OCI-LY3 (cell line): ENCODE results near the gene ZNF324B.
"Not testable (repeated sequence)": the region's sequence is repeated elsewhere in the genome, so short reads cannot be mapped to it uniquely, and the experiment has no call there.

Experiments
- H2AFZ ChIP-seq: fragments of 200-600, 300-600 bp; shearing (Covaris generic); 2 replicates; pipeline ENCODE4 v1.6.0; 2014; ENCODE audit warnings: antibody characterized with exemption, low read depth, low read length
- H3K27ac ChIP-seq: fragments of 200-600, 300-600 bp; sonication (generic); 2 replicates; pipeline ENCODE4 v1.5.1; 2014; ENCODE audit warnings: mild to moderate bottlenecking, low read length, moderate library complexity, mixed read lengths
- H3K27me3 ChIP-seq: fragments of 200-600, 300-600 bp; sonication (generic); 2 replicates; pipeline ENCODE4 v1.6.1; 2014; ENCODE audit warnings: low read depth, low read length, mixed read lengths
- H3K36me3 ChIP-seq: fragments of 200-600, 300-600 bp; sonication (generic); replicated peaks from 2 replicates; pipeline ENCODE3; 2014; ENCODE audit warnings: low read depth, low read length, mixed read lengths
- H3K4me1 ChIP-seq: fragments of 300-600, 200-600 bp; sonication (generic); 2 replicates; pipeline ENCODE4 v1.6.1; 2014; ENCODE audit warnings: low read length, mixed read lengths
- H3K4me2 ChIP-seq: fragments of 200-600, 300-600 bp; sonication (generic); 2 replicates; pipeline ENCODE4 v1.6.1; 2014; ENCODE audit warnings: low read length, mixed read lengths
- H3K4me3 ChIP-seq: fragments of 300-600, 200-600 bp; sonication (generic); 2 replicates; pipeline ENCODE4 v1.5.1; 2014; ENCODE audit warnings: antibody characterized with exemption, mild to moderate bottlenecking, low read length, moderate library complexity
- H3K79me2 ChIP-seq: fragments of 300-600, 200-600 bp; shearing (Covaris generic); 2 replicates; pipeline ENCODE4 v1.6.1; 2014; ENCODE audit warnings: mild to moderate bottlenecking, low read length, mixed read lengths
- H3K9ac ChIP-seq: fragments of 300-600, 200-600 bp; shearing (Covaris generic); 2 replicates; pipeline ENCODE4 v1.6.0; 2014; ENCODE audit warnings: mild to moderate bottlenecking, low read length, moderate library complexity
- H3K9me3 ChIP-seq: fragments of 200-600, 300-600 bp; shearing (Covaris generic); 2 replicates; pipeline ENCODE4 v1.6.1; 2014; ENCODE audit warnings: low read length, mixed read lengths; ENCODE audit not compliant: insufficient read depth
- H4K20me1 ChIP-seq: fragments of 200-600, 300-600 bp; sonication (generic); 2 replicates; pipeline ENCODE4 v1.6.1; 2016; ENCODE audit warnings: low read length, mixed read lengths; ENCODE audit not compliant: insufficient read depth
- CTCF ChIP-seq: fragments of 200-600, 300-600 bp; sonication (generic); IDR thresholded peaks from 2 replicates; pipeline ENCODE4 v1.5.1; 2014; ENCODE audit warnings: antibody characterized with exemption, low read length, low read depth
- EZH2phosphoT487 ChIP-seq: fragments of 200-600 bp; shearing (Covaris generic); IDR thresholded peaks from 2 replicates; pipeline ENCODE4 v1.6.1; 2018; ENCODE audit warnings: antibody characterized with exemption, mixed run types, low read depth

Gene ZNF324B

GRCh38 chr19:58451358-58452101 is at the start of gene ZNF324B:
ZNF324B (plus strand) TSS chr19:58451622; CDS start chr19:58453702, 2,080 bp downstream.
- Histone ChIP-seq H3K4me3 (peak within 1 kb of the TSS; percentile 86), H3K36me3 (peaks cover 7% of the 10 kb centered on the region), H4K20me1 (no peaks in the 10 kb centered on the region), H3K27me3 (peaks cover 9% of the 10 kb centered on the region; the same call in 1 of the 2 replicates), H3K4me2 (peak within 1 kb of the TSS; percentile 83), H3K9ac (peak within 1 kb of the TSS; percentile 70), H3K79me2 (peaks cover 4% of the 10 kb centered on the region; the same call in 1 of the 2 replicates), H3K27ac (no peak within 1 kb of the TSS), H3K4me1 (peaks cover 8% of the 10 kb centered on the region), H2AFZ (peak within 1 kb of the TSS; percentile 79), H3K9me3 (peaks cover 13% of the 10 kb centered on the region)
- TF ChIP-seq CTCF, result no peak
- no peak for TF ChIP-seq EZH2phosphoT487

GRCh38 chr19:58401840-58402421 is 49.5 kb upstream of the ZNF324B start:
- Histone ChIP-seq H3K79me2 (peaks cover 4% of the 10 kb centered on the region), H3K4me2 (peak overlapping the region; percentile 64), H4K20me1 (no peaks in the 10 kb centered on the region), H3K4me3 (peak overlapping the region; percentile 82), H3K9ac (peak overlapping the region; percentile 75), H3K27ac (peak overlapping the region; percentile 45), H3K36me3 (peaks cover 9% of the 10 kb centered on the region), H3K9me3 (no peaks in the 10 kb centered on the region), H2AFZ (no peak overlapping the region), H3K27me3 (no peaks in the 10 kb centered on the region), H3K4me1 (peaks cover 11% of the 10 kb centered on the region)
- TF ChIP-seq EZH2phosphoT487, result no peak
- TF ChIP-seq CTCF, result no peak

GRCh38 chr19:58403920-58404478 is 47.4 kb upstream of the ZNF324B start:
- Histone ChIP-seq H3K4me1 (peaks cover 17% of the 10 kb centered on the region), H3K79me2 (peaks cover 18% of the 10 kb centered on the region)
- H3K27me3 ChIP-seq, H2AFZ ChIP-seq, H3K4me2 ChIP-seq, H3K9ac ChIP-seq, H3K36me3 ChIP-seq, H3K27ac ChIP-seq, H3K9me3 ChIP-seq, H4K20me1 ChIP-seq, H3K4me3 ChIP-seq: not testable (repeated sequence)

GRCh38 chr19:58406818-58407657 is 44.4 kb upstream of the ZNF324B start:
- Histone ChIP-seq H3K4me2 (peak overlapping the region; percentile 95), H3K9me3 (no peaks in the 10 kb centered on the region), H3K4me3 (peak overlapping the region; percentile 93), H3K9ac (peak overlapping the region; percentile 94; the same call in 1 of the 2 replicates), H4K20me1 (no peaks in the 10 kb centered on the region), H3K36me3 (peaks cover 6% of the 10 kb centered on the region), H2AFZ (no peak overlapping the region), H3K27ac (no peak overlapping the region), H3K79me2 (peaks cover 28% of the 10 kb centered on the region), H3K27me3 (no peaks in the 10 kb centered on the region), H3K4me1 (peaks cover 18% of the 10 kb centered on the region)
- TF ChIP-seq EZH2phosphoT487, result no peak
- peak; percentile 41 for TF ChIP-seq CTCF
